ENCODE measurements around the gene GOT2.
"Not testable (repeated sequence)": the region's sequence is repeated elsewhere in the genome, so short reads cannot be mapped to it uniquely, and the experiment has no call there.

GOT2 gene

GRCh38 chr16:58716468-58716867 lies 17.6 kb downstream of the GOT2 start:
- no peak for DNase-seq

- DNase-seq = no peak
These were observed 20.4 kb downstream of the GOT2 start for GRCh38 chr16:58713742-58714141.

- no peak for DNase-seq
These were observed 24.8 kb downstream of the GOT2 start for GRCh38 chr16:58709333-58709732.

- no peak for DNase-seq
These were observed 35.0 kb downstream of the GOT2 start for GRCh38 chr16:58699151-58699550.

- DNase-seq = no peak
These were observed 38.7 kb downstream of the GOT2 start for GRCh38 chr16:58695368-58695767.

GRCh38 chr16:58692450-58692849 lies 41.7 kb downstream of the GOT2 start:
- DNase-seq = no peak

GRCh38 chr16:58686985-58687706 lies 47.0 kb downstream of the GOT2 start:
- DNase-seq = not testable (repeated sequence)

- DNase-seq = no peak
These were observed 49.0 kb downstream of the GOT2 start for GRCh38 chr16:58685084-58685449.

- peak; percentile 50 for DNase-seq
These were observed 49.6 kb downstream of the GOT2 start, which contains the start of gene SLC38A7 for GRCh38 chr16:58684354-58685083. Gene SLC38A7 (minus strand): TSS chr16:58684770. CDS start chr16:58680126, 4,644 bp downstream.

- no peak for DNase-seq
These were observed 50.1 kb downstream of the GOT2 start for GRCh38 chr16:58684001-58684353.

- no peak for DNase-seq
These were observed 54.4 kb downstream of the GOT2 start for GRCh38 chr16:58679763-58680162.

- no peak for DNase-seq
These were observed 55.4 kb downstream of the GOT2 start for GRCh38 chr16:58678716-58679115.

GRCh38 chr16:58678269-58678668 lies 55.8 kb downstream of the GOT2 start:
- no peak for DNase-seq

GRCh38 chr16:58670946-58671583 lies 63.1 kb downstream of the GOT2 start:
- DNase-seq = no peak

- DNase-seq = no peak
These were observed 63.9 kb downstream of the GOT2 start for GRCh38 chr16:58670177-58670576.

GRCh38 chr16:58665200-58665599 lies 68.9 kb downstream of the GOT2 start:
- no peak for DNase-seq

- DNase-seq = peak; percentile 15
These were observed 72.8 kb downstream of the GOT2 start for GRCh38 chr16:58661199-58661830.

GRCh38 chr16:58659911-58660310 lies 74.2 kb downstream of the GOT2 start:
- DNase-seq = not testable (repeated sequence)

GRCh38 chr16:58658796-58659211 lies 75.3 kb downstream of the GOT2 start:
- DNase-seq = no peak

Measured in NCI-H1105 (cell line).